H54 (cell line): Measurements from ENCODE around the gene EPSTI1.

Experiments used
- DNase-seq: peaks from one replicate; pipeline ENCODE4 v3.0.0; 2011; ENCODE audit warnings: low spot score, mixed read lengths; ENCODE audit not compliant: insufficient read length
- FAIRE-seq: peaks from 3 replicates; lab custom pipeline; 2011; peaks lifted over from hg19 to GRCh38; lab: Jason Lieb, UNC
- POLR2A ChIP-seq: IDR thresholded peaks from 2 replicates; pipeline ENCODE4 v1.6.1; 2011; ENCODE audit warnings: low read depth, mild to moderate bottlenecking, low read length

EPSTI1 gene

DNA sequence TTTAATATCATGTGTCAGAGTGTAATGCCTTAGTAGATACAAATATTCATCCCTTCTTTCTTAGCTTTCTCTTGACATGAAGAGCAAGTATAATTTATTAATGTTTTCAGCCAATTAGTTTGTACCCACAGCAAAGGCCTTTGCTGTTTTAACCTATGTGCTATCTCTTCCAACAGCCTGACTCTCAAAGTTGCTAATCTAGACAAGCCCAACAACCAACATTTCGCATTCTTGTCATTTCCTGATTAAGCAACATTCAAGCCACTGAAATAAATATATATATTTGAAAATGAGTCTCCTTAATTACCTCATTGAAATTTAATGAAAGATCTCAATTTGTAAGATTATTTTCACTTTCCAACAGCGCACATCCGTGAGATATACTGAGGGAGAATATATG, 18.5 kb downstream of the EPSTI1 start:
- DNase-seq (no peak), FAIRE-seq (no peak)
- no peak for TF ChIP-seq POLR2A

DNA sequence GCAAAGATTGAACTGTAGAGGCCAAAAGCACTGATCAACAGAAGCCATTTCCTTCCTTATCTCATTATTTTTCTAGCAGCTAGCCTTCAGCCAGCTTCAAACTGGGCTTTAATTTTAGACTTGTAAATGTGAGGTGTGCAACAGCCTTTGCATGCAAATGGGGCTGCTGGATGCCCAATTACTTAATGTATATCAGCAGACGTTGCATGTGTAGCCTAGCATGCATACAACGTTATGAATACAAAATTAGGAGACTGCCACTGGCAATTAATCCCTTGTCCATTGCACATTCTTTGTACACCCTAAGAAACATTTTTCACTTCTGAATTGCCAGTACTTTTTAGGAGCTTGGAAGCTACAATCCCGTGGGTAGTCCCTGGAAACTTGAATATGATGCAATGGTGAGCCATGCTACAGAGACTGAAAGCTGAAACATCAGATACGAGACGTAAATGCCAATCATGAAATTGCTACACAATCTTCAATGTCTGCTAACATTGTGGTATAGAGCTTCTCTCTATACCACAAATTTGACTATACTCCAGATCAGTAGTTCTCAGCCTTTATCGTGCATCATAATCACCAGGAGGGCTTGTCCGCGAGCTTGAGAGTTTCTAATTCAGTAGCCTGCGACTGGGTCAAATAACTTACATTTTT, 20.2 kb downstream of the EPSTI1 start:
- no peak for DNase-seq
- TF ChIP-seq POLR2A = no peak
- no peak for FAIRE-seq

- peak; percentile 68 for FAIRE-seq
- DNase-seq = peak; percentile 36
- TF ChIP-seq POLR2A = no peak
Observed at GRCh38 chr13:42970824-42971690, 21.0 kb downstream of the EPSTI1 start.

DNA sequence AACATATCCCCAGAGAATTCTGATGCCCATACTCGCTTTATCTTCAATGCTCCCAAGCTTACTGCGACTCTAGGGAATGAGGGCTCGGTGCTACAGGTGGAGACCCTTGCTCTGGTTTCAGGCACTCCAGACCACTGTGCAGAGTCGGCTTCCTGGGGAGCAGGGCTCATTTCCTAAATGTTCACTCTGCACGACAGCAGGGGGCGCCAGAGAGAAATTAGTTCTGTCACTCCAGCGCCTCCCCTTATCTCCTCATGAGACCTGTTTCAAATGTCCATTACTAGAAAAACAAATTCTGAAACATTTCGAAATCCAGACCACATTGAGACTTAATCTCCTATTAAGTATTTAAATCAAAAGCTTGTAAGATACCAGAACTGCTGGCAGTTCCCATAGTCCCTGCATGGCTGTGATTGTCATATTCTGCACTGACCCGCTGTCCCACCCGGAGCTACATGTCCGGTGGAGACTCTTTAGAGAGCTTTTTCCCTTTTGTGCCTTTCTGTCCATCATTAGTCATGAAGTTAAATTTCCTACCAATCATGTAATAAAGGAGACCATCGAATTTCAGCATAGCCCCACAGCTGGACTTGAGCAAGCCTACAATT, 22.4 kb downstream of the EPSTI1 start:
- TF ChIP-seq POLR2A = no peak
- peak; percentile 32 for DNase-seq
- FAIRE-seq = no peak

GRCh38 chr13:42968906-42969305, 23.1 kb downstream of the EPSTI1 start:
- TF ChIP-seq POLR2A = no peak
- DNase-seq = no peak

DNA sequence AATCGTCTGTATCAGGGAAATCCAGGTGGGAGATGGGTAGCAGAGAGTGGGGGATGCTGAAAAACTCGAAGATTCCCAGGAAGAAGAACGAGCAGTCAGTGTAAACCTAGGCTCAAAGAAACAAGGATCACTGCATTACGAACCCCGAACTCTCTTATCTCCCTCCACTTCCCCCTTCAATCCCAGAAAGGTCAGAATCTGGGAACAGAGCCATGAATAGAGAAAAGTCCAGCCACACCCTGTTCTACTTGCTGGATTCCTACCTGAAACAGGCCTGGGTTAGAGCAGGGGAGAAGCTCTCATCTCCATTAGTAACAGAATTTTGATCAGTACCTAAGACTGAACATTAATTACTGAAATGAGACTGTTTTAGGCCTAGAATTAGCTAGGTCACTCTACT, 24.4 kb downstream of the EPSTI1 start:
- TF ChIP-seq POLR2A = no peak
- no peak for FAIRE-seq
- DNase-seq = no peak

More at GRCh38 chr13:42968906-42969305, 23.1 kb downstream of the EPSTI1 start:
- FAIRE-seq = no peak

- DNase-seq = no peak
- FAIRE-seq = no peak
- TF ChIP-seq POLR2A = no peak
Observed at GRCh38 chr13:42965281-42965680, 26.8 kb downstream of the EPSTI1 start.

- DNase-seq (no peak), FAIRE-seq (no peak)
- TF ChIP-seq POLR2A = no peak
Observed at GRCh38 chr13:42964761-42965161, 27.3 kb downstream of the EPSTI1 start.

- FAIRE-seq = no peak
- no peak for TF ChIP-seq POLR2A
Observed at GRCh38 chr13:42959615-42960014, 32.4 kb downstream of the EPSTI1 start.

GRCh38 chr13:42957881-42958280, 34.2 kb downstream of the EPSTI1 start:
- no peak for TF ChIP-seq POLR2A
- FAIRE-seq (no peak), DNase-seq (no peak)

More at GRCh38 chr13:42959615-42960014, 32.4 kb downstream of the EPSTI1 start:
- no peak for DNase-seq

- TF ChIP-seq POLR2A = no peak
- no peak for DNase-seq
- no peak for FAIRE-seq
Observed at GRCh38 chr13:42950181-42950580, 41.9 kb downstream of the EPSTI1 start.

GRCh38 chr13:42947925-42948324, 44.1 kb downstream of the EPSTI1 start:
- FAIRE-seq (no peak), DNase-seq (no peak)
- no peak for TF ChIP-seq POLR2A

GRCh38 chr13:42946927-42947326, 45.1 kb downstream of the EPSTI1 start:
- no peak for DNase-seq
- no peak for FAIRE-seq
- no peak for TF ChIP-seq POLR2A

GRCh38 chr13:42929886-42930535, 62.0 kb downstream of the EPSTI1 start:
- DNase-seq = no peak
- FAIRE-seq = no peak

More at GRCh38 chr13:42929886-42930535, 62.0 kb downstream of the EPSTI1 start:
- no peak for TF ChIP-seq POLR2A
